GM12878 (cell line): ENCODE results near the gene DCAF5.

Source experiments
- BRCA1 ChIP-seq: IDR thresholded peaks from 2 replicates; pipeline ENCODE4 v1.6.1; 2011; ENCODE audit warnings: low read depth, low read length, improper control_type of control experiment
- CHD2 ChIP-seq: IDR thresholded peaks from 2 replicates; pipeline ENCODE4 v1.6.1; 2011; ENCODE audit warnings: low read depth, low read length, improper control_type of control experiment, borderline replicate concordance
- CTCF ChIP-seq, 3 experiments: IDR thresholded peaks in 2 of 3; conservative IDR thresholded peaks in 1 of 3; 2 replicates each; pipeline ENCODE4 v1.5.1; 2011; ENCODE audit warnings: low read depth in 3 of 3, low read length in 3 of 3, mild to moderate bottlenecking in 3 of 3, control low read depth in 2 of 3, moderate library complexity in 2 of 3, inconsistent platforms in 1 of 3, mixed read lengths in 1 of 3; ENCODE audit not compliant: control insufficient read depth in 2 of 3, insufficient read depth in 1 of 3; ENCODE audit errors: extremely low read depth in 1 of 3
- POLR2A ChIP-seq: IDR thresholded peaks from 2 replicates; pipeline ENCODE4 v1.6.1; 2011; ENCODE audit warnings: low read depth, mild to moderate bottlenecking, low read length
- STAT3 ChIP-seq: IDR thresholded peaks from 2 replicates; pipeline ENCODE4 v1.6.1; 2011; ENCODE audit warnings: low read depth, low read length, improper control_type of control experiment
- SUZ12 ChIP-seq: fragments of 200-600 bp; sonication (generic); IDR thresholded peaks from one replicate; pipeline ENCODE4 v1.6.1; 2018; ENCODE audit warnings: antibody characterized with exemption, mild to moderate bottlenecking; ENCODE audit not compliant: unreplicated experiment
- TARDBP ChIP-seq: IDR thresholded peaks from 2 replicates; pipeline ENCODE4 v1.6.1; 2016; ENCODE audit warnings: borderline replicate concordance
- TBL1XR1 ChIP-seq: IDR thresholded peaks from 2 replicates; pipeline ENCODE4 v1.6.1; 2012; ENCODE audit warnings: low read depth, low read length, improper control_type of control experiment

- TF ChIP-seq STAT3, result no peak
- TF ChIP-seq BRCA1, result no peak
- no peak for TF ChIP-seq POLR2A
- no peak for TF ChIP-seq SUZ12
- TF ChIP-seq CTCF (IDR thresholded peaks at IDR 0.05 in 2 of 3, conservative IDR thresholded peaks at IDR 0.05 in 1 of 3; ENCODE audit: control insufficient read depth in 2 of 3, extremely low read depth in 1 of 3, insufficient read depth in 1 of 3, low read depth in 3 of 3, low read length in 3 of 3), result no peak
- no peak for TF ChIP-seq TBL1XR1
- TF ChIP-seq CHD2, result no peak
- TF ChIP-seq TARDBP, result no peak
These were observed 97.8 kb downstream of the DCAF5 start for GRCh38 chr14:69055125-69055524.
